HG03135 (cell line): Measurements from ENCODE around the gene CWC27.
"Not testable (repeated sequence)": the region's sequence is repeated elsewhere in the genome, so short reads cannot be mapped to it uniquely, and the experiment has no call there.

Experiments
- ATAC-seq: cut with Tn5 transposase; IDR thresholded peaks from one replicate; pipeline ENCODE4 v1.9.1; 2021; ENCODE audit warnings: mild to moderate bottlenecking, moderate library complexity; ENCODE audit not compliant: unreplicated experiment

The CWC27 gene

GRCh38 chr5:64836786-64837185, 68.1 kb downstream of the CWC27 start:
- ATAC-seq = no peak

DNA sequence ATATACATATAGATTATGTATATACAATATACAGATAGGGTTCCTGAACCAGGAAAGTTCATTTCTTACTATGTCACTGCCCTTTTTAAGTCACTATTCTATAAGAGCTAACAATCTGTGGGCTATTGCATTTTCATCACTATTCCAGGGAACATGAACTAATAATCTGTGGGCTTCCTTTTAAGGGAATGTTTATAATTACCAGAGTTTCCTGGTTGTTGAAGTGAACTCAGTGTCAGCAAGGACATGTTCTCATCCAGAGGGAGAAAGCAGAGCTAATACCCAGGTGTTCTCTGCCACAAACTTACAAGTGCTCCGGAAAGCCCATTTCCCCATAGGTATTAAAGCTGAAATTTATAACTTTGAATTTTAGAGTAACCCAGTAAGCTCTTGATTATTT, 69.6 kb downstream of the CWC27 start:
- no peak for ATAC-seq

DNA sequence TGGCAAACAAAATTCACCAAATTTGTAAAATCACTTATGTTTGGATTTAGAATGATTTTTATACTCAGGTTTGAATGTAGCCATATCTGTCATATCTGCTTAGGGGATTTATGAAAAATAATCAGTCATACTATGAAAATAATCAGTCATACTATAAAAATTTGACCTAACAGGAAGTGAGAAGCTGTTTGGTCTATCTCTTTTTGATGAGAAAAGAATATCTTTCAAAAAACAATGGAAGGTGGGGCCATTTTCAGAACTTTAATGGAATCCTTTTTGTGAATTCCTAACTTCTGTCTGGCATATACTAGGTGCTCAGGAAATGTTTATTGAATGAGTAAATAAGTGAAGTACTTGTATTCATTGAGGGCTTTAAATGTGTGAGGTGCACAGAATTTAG, 70.1 kb downstream of the CWC27 start:
- ATAC-seq = no peak

DNA sequence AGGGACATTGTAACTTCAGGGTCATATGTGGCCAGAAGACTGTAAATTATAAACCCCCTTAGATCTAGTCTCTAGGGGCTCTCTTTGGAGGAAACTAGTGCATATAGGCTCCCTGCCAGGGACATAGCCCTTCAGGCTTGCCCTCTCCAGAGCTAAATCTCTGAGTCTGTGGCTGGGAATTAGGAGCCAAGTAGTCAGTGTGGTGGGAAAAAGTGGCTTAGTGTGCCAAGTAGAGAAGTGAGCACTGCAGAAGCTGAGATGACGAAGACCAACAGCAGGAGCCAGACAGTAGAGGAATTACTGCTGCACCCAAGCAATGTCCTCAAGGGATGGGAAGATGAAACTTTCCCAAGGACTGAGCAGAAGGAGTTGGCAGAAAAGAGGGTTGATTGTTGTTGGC, 71.2 kb downstream of the CWC27 start:
- no peak for ATAC-seq

DNA sequence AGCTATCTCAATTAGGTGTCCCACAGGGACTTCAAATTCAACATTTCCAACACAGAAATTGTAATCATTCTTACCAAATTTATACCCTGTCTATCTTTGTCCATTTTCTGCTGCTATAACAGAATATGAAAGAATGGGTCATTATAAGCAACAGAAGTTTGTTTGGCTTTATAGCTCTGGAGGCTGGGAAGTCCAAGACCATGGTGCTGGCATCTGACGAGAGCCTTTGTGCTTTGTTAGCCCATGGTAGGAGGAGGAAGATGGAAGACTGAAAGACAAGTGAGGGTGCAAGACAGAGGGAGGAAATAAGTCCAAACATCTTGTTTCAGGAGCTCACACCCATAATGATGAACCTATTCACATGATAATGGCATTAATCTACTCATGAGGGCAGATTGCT, 72.2 kb downstream of the CWC27 start:
- no peak for ATAC-seq

- no peak for ATAC-seq
Observed at GRCh38 chr5:64853777-64854176, 85.0 kb downstream of the CWC27 start.

DNA sequence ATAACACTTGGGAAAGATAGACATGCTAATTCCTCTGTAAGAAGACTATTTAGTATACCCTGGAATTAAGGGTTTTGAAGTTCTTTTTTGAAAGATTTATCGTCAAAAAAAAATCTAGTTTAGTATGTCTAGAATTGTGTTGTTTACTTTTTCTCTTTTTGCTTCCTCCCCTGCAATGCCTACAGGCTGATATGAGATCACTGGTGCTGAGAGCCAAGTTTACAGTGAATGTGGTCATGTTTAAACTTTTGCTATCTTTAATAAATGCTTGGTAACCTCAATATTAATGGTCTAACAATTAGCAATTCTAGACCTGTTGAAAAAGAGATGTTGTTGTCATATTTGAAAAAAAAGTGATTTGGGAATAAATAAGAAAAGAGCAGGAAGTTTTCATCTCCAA, 86.1 kb downstream of the CWC27 start:
- ATAC-seq = no peak

- no peak for ATAC-seq
Observed at GRCh38 chr5:64859881-64860280, 91.2 kb downstream of the CWC27 start.

- ATAC-seq = no peak
Observed at GRCh38 chr5:64861281-64861680, 92.6 kb downstream of the CWC27 start.

DNA sequence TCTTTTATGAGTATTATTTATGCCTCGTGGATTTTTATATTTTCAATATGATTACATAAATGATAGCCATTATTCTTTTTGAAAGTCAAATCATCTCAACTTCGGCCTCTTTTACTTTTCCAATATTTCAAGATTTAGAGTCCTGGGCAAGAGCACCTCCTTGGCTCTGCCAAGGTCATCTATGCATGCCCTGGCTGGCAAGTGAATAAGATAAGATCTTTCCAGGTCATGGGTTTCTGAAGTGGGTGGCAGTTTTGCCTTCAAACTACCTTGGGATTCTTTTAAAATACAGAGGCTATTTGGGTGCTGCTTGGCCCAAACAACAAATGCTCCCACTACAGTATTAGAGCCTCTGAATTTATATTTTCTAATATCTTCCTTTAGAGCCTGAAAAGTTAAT, 95.4 kb downstream of the CWC27 start:
- no peak for ATAC-seq

DNA sequence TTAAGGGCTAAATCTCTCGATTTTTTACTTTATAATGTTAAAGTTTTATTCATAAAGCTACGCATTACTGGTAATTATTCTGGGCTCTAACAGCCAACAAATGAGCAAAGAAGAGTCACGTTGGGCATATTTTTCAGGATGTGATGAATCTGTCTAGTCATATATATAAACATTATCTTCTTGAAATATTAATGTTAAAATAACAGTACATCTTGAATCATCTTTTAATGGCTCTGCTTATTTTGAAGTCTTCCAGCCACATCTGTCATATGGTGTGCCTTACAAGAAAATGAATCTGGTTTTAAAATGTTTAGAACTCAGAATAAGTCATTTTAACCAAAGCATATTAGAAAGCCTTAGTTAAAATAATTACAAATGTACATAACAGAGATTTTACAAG, 96.9 kb downstream of the CWC27 start:
- ATAC-seq = no peak

DNA sequence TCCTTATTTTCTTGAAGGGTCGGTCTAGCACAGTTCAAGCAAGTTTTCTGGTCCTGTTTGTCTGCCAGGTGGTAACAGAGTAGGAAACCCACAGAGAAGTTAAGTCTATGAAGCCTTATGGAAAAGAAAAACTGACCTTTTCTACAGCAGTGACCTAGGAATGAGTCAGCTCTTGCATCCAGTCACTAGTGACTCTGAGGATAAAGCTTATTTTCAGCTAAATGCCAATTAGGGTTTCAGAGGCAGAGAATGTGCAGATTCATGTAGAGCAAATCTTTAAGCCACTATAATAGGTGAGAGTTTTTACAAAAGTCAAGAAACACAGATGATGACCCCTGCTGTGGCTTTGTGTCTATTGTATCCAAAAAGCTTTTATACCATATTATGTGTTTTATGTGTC, 100.7 kb downstream of the CWC27 start:
- no peak for ATAC-seq

DNA sequence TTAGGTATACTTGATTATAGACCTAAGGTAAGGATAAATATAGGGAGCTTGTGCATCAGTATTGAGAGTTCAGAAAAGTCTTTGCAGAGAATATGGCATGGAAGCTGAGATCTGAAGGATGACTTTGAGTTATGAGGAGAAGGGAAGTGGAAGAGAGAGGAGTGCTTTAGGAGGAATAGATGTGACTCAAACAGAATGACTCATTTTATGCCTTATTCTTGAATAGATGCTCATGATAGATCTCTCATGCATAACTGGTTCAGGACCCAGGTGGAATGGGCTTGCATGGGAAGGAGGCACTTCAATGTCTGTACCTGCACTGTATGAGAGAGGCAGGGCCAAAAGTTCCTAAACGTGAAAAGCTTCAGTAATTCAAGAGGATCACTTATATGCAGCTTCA, 103.3 kb downstream of the CWC27 start:
- ATAC-seq = no peak

DNA sequence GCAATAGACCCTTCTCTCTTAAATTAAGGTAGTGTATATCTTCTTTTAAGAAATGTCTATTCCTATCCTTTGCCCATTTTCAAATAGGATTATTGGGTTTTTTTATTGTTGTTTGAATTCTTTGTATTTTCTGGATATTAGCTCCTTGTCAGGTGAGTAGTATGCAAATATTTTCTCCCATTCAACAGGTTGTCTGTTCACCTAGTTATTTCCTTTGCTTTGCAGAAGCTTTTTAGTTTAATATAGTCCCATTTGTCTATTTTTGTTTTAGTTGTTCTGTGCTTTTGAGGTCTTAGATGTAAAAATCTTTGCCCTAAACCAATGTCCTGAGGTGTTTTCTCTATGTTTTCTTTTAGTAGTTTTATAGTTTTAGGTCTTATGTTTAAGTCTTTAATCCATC, 104.7 kb downstream of the CWC27 start:
- no peak for ATAC-seq

GRCh38 chr5:64874753-64875152, 106.0 kb downstream of the CWC27 start:
- ATAC-seq = no peak

DNA sequence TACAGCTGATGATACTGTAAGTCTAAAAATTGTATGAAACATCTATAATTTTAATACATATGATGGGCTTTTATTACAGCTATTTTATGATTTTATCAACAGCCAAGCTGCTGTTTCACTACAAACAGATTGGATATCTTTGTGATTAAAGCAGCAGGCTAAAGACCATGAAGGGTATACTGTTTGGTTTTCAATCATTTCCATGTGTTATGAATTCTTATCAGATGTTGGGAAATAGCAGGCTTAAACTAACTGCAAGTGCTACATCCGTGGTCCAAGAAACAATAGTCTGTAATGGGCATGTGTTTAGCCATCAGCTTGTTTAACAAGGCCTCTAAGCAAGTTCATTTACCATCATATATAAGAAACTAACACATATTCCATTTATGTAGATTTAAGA, 107.5 kb downstream of the CWC27 start:
- no peak for ATAC-seq

DNA sequence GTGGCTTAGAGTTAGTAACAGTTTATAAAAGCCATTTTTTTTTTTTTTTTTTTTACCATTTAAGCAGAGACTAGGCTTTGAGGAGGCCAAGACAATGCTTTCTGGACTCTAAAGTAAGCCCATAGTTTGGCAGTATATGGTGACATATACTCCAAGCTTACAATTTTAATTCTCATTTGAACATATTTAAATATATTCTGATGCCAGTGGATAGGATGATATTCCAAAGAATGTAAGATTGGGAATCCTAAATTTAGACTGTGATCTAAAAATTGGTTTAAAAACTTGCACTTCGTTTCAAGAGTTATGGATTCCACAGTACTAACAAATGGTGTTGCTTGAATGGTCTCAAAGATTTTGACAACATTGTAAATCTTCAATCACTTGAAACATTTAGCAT, 112.1 kb downstream of the CWC27 start:
- no peak for ATAC-seq

GRCh38 chr5:64883912-64884311, 115.2 kb downstream of the CWC27 start:
- no peak for ATAC-seq

DNA sequence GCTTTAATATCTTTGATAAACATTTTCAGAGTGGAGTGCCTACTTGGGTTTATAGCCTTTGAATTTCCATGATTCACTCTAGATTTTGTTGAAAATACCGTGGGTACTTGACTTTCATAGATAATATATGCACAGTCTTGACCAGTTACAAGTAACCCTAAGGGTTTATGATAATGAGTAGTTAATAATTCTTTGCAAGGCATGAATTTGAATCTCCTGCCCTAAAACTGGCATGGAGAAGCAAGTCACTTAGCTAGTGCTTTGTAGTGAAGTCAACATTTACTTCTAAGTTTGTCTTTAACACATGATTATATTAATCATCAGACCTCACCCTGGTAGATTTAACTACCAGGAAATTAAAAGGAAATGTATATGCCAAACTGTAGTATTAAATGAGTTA, 115.8 kb downstream of the CWC27 start:
- no peak for ATAC-seq

DNA sequence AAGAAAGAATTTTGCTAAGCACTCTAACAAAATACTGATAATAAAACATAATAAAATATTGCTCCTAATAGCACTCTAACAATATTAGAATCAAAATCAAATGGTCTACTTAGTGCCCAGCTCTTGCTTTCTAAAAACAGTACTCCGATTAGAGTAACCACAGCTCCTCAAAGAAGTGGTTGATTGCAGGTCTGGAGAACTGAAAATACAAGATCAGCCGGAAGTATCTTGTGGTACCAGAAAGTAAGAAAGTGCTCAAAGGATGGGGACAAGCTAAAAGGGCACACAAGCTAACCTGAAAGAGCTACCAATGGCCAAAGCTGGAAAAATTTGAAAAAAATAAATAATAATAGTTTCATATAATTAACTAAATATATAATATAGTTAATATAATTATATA, 119.2 kb downstream of the CWC27 start:
- no peak for ATAC-seq

DNA sequence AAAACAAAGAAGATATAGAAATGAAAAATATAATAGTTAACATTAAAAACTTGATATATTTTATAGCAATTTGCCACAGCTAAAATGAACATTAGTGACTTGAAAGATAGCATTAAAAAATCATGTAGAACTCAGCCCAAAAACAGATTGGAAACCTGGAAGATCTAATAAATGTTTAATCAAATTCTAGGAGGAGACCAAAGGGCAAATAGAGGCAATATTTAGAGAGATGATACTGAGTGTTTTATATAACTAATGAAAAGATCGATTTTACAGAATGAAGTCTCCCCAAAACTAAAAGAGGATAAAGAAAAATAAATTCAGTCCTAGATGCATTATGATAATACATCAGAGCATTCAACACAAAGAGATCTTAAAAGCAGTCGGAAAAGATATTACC, 127.0 kb downstream of the CWC27 start:
- ATAC-seq = no peak

DNA sequence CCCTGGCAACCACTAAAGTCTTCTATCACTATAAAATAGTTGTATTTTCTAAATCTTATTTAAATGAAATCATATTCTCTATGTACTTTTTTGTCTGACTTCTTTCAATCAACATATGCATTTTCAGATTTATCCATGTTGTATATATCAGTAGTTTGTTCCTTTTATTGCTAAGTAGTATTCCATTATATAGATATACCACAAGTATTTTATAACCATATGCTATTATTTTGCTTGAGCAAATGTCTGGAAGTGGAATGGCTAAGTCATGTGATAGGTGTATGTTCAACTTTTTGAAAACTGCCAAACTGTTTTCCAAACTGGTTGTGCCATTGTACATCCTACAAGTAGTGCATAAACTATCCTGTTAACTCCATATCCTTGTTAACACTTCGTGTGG, 131.1 kb downstream of the CWC27 start:
- no peak for ATAC-seq

DNA sequence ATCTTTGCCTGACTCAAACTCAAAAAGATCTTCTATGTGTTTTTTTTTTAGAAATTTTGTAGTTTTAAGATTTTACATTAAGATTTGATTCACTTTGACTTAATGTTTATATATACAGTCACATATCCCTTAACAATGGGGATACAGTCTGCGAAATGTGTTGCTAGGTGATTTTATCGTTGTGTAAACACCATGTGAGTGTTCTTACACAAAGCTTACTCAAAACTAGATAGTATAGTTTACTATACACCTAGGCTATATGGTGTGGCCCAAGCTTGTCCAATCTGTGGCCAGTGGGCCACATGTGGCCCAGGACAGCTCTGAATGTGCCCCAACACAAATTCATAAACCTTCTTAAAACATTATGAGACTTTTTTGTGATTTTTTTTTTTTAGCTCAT, 131.9 kb downstream of the CWC27 start:
- no peak for ATAC-seq

DNA sequence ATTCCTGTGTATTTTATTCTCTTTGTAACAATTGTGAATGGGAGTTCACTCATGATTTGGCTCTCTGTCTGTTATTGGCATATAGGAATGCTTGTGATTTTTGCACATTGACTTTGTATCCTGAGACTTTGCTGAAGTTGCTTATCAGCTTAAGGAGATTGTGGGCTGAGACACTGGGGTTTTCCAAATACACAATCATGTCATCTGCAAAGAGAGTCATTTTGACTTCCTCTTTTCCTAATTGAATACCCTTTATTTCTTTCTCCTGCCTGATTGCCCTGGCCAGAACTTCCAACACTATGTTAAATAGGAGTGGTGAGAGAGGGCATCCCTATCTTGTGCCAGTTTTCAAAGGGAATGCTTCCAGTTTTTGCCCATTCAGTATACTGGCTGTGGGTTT, 138.7 kb downstream of the CWC27 start:
- not testable (repeated sequence) for ATAC-seq
